B cell (primary cell): ENCODE data around the gene TMEM266. TPM values are rescaled to one million over a fixed set of nuclear protein-coding genes. Genes with fewer than 3 reads are reported as not detected.

Source experiments
- ATAC-seq: fragments of 200-7000 bp; cut with Tn5 transposase; one replicate; pipeline ENCODE4 v1.10.0; 2021; ENCODE audit warnings: low read depth, mild to moderate bottlenecking, moderate number of reproducible peaks, moderate library complexity
- CTCF ChIA-PET: fragments of 350-600 bp; sonication (Branson Sonifier 250); formaldehyde crosslinking; loops from one replicate; lab custom pipeline; 2021; ENCODE audit warnings: antibody characterized with exemption, inconsistent platforms; lab: Charles Lee
- POLR2A ChIA-PET: fragments of 350-600 bp; sonication (Branson Sonifier 250); formaldehyde crosslinking; loops from one replicate; lab custom pipeline; 2021; ENCODE audit warnings: antibody characterized with exemption; lab: Charles Lee
- DNase-seq: peaks from one replicate; pipeline ENCODE4 v3.0.0; 2013
- H2AFZ ChIP-seq: 2 replicates; pipeline ENCODE4 v1.6.1; 2012; ENCODE audit warnings: mild to moderate bottlenecking, low read depth, low read length; ENCODE audit not compliant: insufficient read depth, poor library complexity, severe bottlenecking
- H3K27ac ChIP-seq, 2 donors: 1 replicate in 1 of 2; 2 replicates in 1 of 2; pipeline ENCODE4 v1.5.1; 2012 to 2013; ENCODE audit warnings: low read length in 2 of 2, mild to moderate bottlenecking in 2 of 2, moderate library complexity in 1 of 2
- H3K27me3 ChIP-seq, 4 experiments: fragments of 200-600 bp in 1 of 4; sonication (generic) in 1 of 4; replicated peaks in 1 of 4; 1 replicate in 2 of 4; 2 replicates in 2 of 4; pipeline versions ENCODE4 v1.6.1 to v1.7.0; 2013 to 2016; ENCODE audit warnings: low read length in 3 of 4, mild to moderate bottlenecking in 2 of 4, mixed read lengths in 1 of 4, moderate library complexity in 1 of 4; ENCODE audit not compliant: insufficient read depth in 4 of 4, control insufficient read depth in 3 of 4; ENCODE audit errors: control extremely low read depth in 1 of 4
- H3K36me3 ChIP-seq, 2 experiments: replicated peaks in 1 of 2; 1 replicate in 1 of 2; 2 replicates in 1 of 2; pipeline versions ENCODE4 v1.6.1 to v1.7.1; 2013; ENCODE audit warnings: low read length in 1 of 2; ENCODE audit not compliant: insufficient read depth in 2 of 2, control insufficient read depth in 1 of 2; ENCODE audit errors: control extremely low read depth in 1 of 2, extremely low read depth in 1 of 2
- H3K4me1 ChIP-seq, 2 donors: fragments of 200-600 bp in 1 of 2; sonication (generic) in 1 of 2; 1 replicate in 1 of 2; 2 replicates in 1 of 2; pipeline versions ENCODE4 v1.5.1 to v1.6.1; 2013 to 2017; ENCODE audit warnings: low read length in 2 of 2; ENCODE audit not compliant: control insufficient read depth in 2 of 2, insufficient read depth in 2 of 2
- H3K4me2 ChIP-seq: replicated peaks from 2 replicates; pipeline ENCODE3; 2012; ENCODE audit warnings: mild to moderate bottlenecking, low read depth, low read length; ENCODE audit not compliant: poor library complexity, severe bottlenecking
- H3K4me3 ChIP-seq, 5 experiments: fragments of 200-600 bp in 1 of 5; sonication (generic) in 1 of 5; 1 replicate in 3 of 5; 2 replicates in 2 of 5; pipeline versions ENCODE4 v1.5.1 to v1.7.0; 2011 to 2016; ENCODE audit warnings: low read length in 4 of 5, mild to moderate bottlenecking in 4 of 5, low read depth in 2 of 5, control low read depth in 1 of 5, moderate library complexity in 1 of 5; ENCODE audit not compliant: insufficient read depth in 1 of 5; ENCODE audit errors: control extremely low read depth in 1 of 5, extremely low read depth in 1 of 5
- H3K79me2 ChIP-seq: fragments of 200-600 bp; sonication (generic); one replicate; pipeline ENCODE4 v1.6.0; 2016; ENCODE audit warnings: low read length; ENCODE audit not compliant: control insufficient read depth, insufficient read depth
- H3K9ac ChIP-seq: fragments of 200-600 bp; sonication (generic); 2 replicates; pipeline ENCODE4 v1.6.1; 2017; ENCODE audit warnings: mild to moderate bottlenecking, low read length, moderate library complexity
- H3K9me3 ChIP-seq, 3 donors: one replicate each; pipeline versions ENCODE4 v1.6.1 to v1.7.1; 2013; ENCODE audit warnings: low read length in 2 of 3; ENCODE audit not compliant: control insufficient read depth in 2 of 3, insufficient read depth in 1 of 3; ENCODE audit errors: control extremely low read depth in 1 of 3
- H4K20me1 ChIP-seq: 2 replicates; pipeline ENCODE4 v1.6.0; 2012; ENCODE audit warnings: mild to moderate bottlenecking, low read length; ENCODE audit not compliant: insufficient read depth, control insufficient read depth, poor library complexity, severe bottlenecking
- H3K27ac Mint-ChIP-seq: one replicate; pipeline ENCODE4 v1.8.0; 2021; ENCODE audit warnings: mixed read lengths
- H3K27me3 Mint-ChIP-seq: one replicate; pipeline ENCODE4 v1.8.0; 2021; ENCODE audit warnings: mixed read lengths
- H3K4me1 Mint-ChIP-seq: one replicate; pipeline ENCODE4 v1.8.0; 2021; ENCODE audit warnings: mixed read lengths
- H3K4me3 Mint-ChIP-seq: one replicate; pipeline ENCODE4 v1.8.0; 2021; ENCODE audit warnings: mixed read lengths
- H3K9me3 Mint-ChIP-seq: one replicate; pipeline ENCODE4 v1.8.0; 2022; ENCODE audit warnings: mixed read lengths; ENCODE audit not compliant: insufficient read depth
- EZH2 ChIP-seq: IDR thresholded peaks from 2 replicates; pipeline ENCODE4 v1.6.1; 2012; ENCODE audit warnings: borderline replicate concordance, low read depth, mild to moderate bottlenecking, moderate library complexity, low read length; ENCODE audit not compliant: insufficient read depth, poor library complexity, severe bottlenecking
- WGBS: methylation state at CpG from one replicate; pipeline ENCODE4 v1.1.5; 2013; ENCODE audit warnings: missing lambda C conversion rate; ENCODE audit not compliant: insufficient coverage; 5-methylcytosine and 5-hydroxymethylcytosine counted together
- intact Hi-C: fragments of 100-400 bp; cut with micrococcal nuclease; formaldehyde crosslinking; loops from one replicate; pipeline ENCODE4 v1.10.0; 2022
- polyA plus RNA-seq: library from polyadenylated mRNA; depleted of rRNA; stranded (reverse); fragments of >200 nt; gene quantifications from 2 replicates; pipeline ENCODE4 v1.2.3, GENCODE V29; 2012
- total RNA-seq, 2 donors: library from RNA; stranded (reverse); fragments of 120-200 nt in 1 of 2; gene quantifications; 1 replicate in 1 of 2; 2 replicates in 1 of 2; pipeline versions ENCODE4 v1.2.3 to v1.2.4, GENCODE V29; 2013 to 2022
- TF ChIP-seq, protein P1 (sequence below): fragments of 200-600 bp; IDR thresholded peaks from one replicate; pipeline ENCODE4 v1.8.0; 2022; ENCODE audit warnings: antibody characterized with exemption, mild to moderate bottlenecking

Gene TMEM266
- total and polyA plus RNA-seq, 2 donors (not counting 1 experiment from before 2014, with no cell fraction given) = not detected

DNA sequence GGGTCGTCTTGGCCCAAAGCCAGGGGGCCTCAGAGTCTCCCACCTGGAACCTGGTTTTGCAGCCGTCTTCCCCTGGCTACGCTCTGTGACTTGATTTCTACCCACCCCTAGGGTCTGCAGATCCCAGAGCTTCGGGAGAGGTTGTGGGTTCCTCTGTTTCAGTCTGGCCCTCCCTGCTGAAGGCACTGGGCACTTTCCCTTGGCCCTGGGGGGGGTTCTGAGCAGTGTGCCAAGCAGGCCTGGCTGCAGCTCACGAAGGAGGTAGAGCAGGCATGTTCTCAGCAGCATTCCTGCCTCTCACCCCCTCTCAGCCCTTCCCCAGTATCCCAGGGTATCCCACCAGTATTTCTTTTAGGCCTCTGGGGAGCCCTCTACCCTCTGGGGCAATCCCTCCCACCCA is 99.0 kb downstream of the TMEM266 start:
- 92% methylated on average over 5 of the region's 5 CpGs for WGBS
- CTCF ChIA-PET = interaction anchor here (1.3 to 1.7 kb wide), 3 partner anchors 8 to 19 kb away, joined by 4 to 6 read pairs (median 5); no protein-coding TSS in a partner anchor

DNA sequence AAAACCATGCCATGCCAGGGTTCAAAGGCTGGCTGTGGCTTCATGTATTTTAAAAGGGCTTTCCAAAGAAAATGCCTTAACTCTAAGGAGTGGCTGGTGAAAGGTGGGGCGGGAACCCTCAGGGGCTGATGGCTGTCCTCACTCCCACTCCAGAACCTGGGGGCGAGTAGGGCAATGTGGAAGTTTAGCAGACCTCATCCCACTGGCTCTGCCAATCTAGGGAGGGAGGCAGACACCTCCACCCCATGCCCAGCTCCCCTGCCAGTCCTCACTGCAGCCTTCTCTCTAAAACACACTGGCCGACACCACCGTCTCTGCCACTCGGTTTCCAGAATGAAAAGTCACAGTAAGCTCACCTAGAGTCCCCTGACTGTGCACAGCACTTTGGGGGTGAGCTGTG is 99.5 kb downstream of the TMEM266 start:
- WGBS = no CpG with 5 or more reads among the region's 5 CpGs

More for the DNA sequence above, 99.0 kb downstream of the TMEM266 start:
- H3K4me1 ChIP-seq = no peaks in the 10 kb centered on the region
- H3K27me3 Mint-ChIP-seq = peaks cover 9% of the 10 kb centered on the region
- no peak overlapping the region for H3K27ac ChIP-seq
- no peak overlapping the region for H3K4me3 ChIP-seq
- no peaks in the 10 kb centered on the region for H4K20me1 ChIP-seq
- POLR2A ChIA-PET = no interaction called here
- H3K36me3 ChIP-seq = no peaks in the 10 kb centered on the region
- no peaks in the 10 kb centered on the region for H3K9me3 Mint-ChIP-seq
- no peak overlapping the region for H3K4me3 Mint-ChIP-seq
- no peak for TF ChIP-seq EZH2
- TF ChIP-seq, protein P1, sequence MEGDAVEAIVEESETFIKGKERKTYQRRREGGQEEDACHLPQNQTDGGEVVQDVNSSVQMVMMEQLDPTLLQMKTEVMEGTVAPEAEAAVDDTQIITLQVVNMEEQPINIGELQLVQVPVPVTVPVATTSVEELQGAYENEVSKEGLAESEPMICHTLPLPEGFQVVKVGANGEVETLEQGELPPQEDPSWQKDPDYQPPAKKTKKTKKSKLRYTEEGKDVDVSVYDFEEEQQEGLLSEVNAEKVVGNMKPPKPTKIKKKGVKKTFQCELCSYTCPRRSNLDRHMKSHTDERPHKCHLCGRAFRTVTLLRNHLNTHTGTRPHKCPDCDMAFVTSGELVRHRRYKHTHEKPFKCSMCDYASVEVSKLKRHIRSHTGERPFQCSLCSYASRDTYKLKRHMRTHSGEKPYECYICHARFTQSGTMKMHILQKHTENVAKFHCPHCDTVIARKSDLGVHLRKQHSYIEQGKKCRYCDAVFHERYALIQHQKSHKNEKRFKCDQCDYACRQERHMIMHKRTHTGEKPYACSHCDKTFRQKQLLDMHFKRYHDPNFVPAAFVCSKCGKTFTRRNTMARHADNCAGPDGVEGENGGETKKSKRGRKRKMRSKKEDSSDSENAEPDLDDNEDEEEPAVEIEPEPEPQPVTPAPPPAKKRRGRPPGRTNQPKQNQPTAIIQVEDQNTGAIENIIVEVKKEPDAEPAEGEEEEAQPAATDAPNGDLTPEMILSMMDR = no peak
- H3K4me2 ChIP-seq = no peak overlapping the region
- DNase-seq (no peak), ATAC-seq (no peak)
- H3K9me3 ChIP-seq = no peaks in the 10 kb centered on the region
- intact Hi-C loops = no loop called here
- no peak overlapping the region for H3K9ac ChIP-seq
- H3K27me3 ChIP-seq = no peaks in the 10 kb centered on the region
- no peak overlapping the region for H2AFZ ChIP-seq
- no peaks in the 10 kb centered on the region for H3K79me2 ChIP-seq
- H3K27ac Mint-ChIP-seq = no peak overlapping the region
- H3K4me1 Mint-ChIP-seq = no peaks in the 10 kb centered on the region

More for the DNA sequence above, 99.5 kb downstream of the TMEM266 start:
- intact Hi-C loops = no loop called here
- ChIA-PET POLR2A (no interaction called here), CTCF (interaction anchor here (1.3 to 1.7 kb wide), 3 partner anchors 9 to 19 kb away, joined by 4 to 6 read pairs (median 5); no protein-coding TSS in a partner anchor)
- Histone ChIP-seq H3K36me3 (no peaks in the 10 kb centered on the region), H4K20me1 (no peaks in the 10 kb centered on the region), H3K79me2 (no peaks in the 10 kb centered on the region), H3K27me3 (no peaks in the 10 kb centered on the region), H3K9ac (no peak overlapping the region), H3K4me1 (no peaks in the 10 kb centered on the region), H3K9me3 (no peaks in the 10 kb centered on the region), H2AFZ (no peak overlapping the region), H3K27ac (no peak overlapping the region), H3K4me3 (no peak overlapping the region), H3K4me2 (no peak overlapping the region)
- TF ChIP-seq, protein P1 = no peak
- TF ChIP-seq EZH2 = no peak
- H3K4me1 Mint-ChIP-seq = no peaks in the 10 kb centered on the region
- no peak overlapping the region for H3K4me3 Mint-ChIP-seq
- no peaks in the 10 kb centered on the region for H3K9me3 Mint-ChIP-seq
- DNase-seq (no peak), ATAC-seq (no peak)
- no peak overlapping the region for H3K27ac Mint-ChIP-seq
- H3K27me3 Mint-ChIP-seq = peaks cover 9% of the 10 kb centered on the region
